HepG2 (cell line): Measurements from ENCODE around the gene OR2A42. TPM values are rescaled to one million over a fixed set of nuclear protein-coding genes. Genes with fewer than 3 reads are reported as not detected.
"Not testable (repeated sequence)": the region's sequence is repeated elsewhere in the genome, so short reads cannot be mapped to it uniquely, and the experiment has no call there.

Experiments used
- ATAC-seq: fragments of 200-7000 bp; cut with Tn5 transposase; 3 replicates; pipeline ENCODE4 v1.9.1; 2020; ENCODE audit warnings: mild to moderate bottlenecking, moderate library complexity
- BruUV-seq: library from RNA; stranded (reverse); fragments of 400-500 nt; replicated peaks from 2 replicates; lab custom pipeline; 2021; lab: Mats Ljungman, UMichigan
- CTCF ChIA-PET: fragments of 300-600 bp; formaldehyde crosslinking; extraction: SDS; loops from one replicate; lab custom pipeline; 2021; ENCODE audit warnings: low total read pairs, inconsistent platforms, low intra/inter-chr PET ratio; lab: Yijun Ruan, JAX
- POLR2A ChIA-PET: fragments of 350-600 bp; sonication (Branson Sonifier 250); formaldehyde crosslinking; loops from one replicate; lab custom pipeline; 2020; ENCODE audit warnings: antibody characterized with exemption, inconsistent platforms; lab: Yijun Ruan, JAX
- DNase-seq: peaks from one replicate; pipeline ENCODE4 v3.0.0-alpha.2; 2015; ENCODE audit warnings: low spot score
- FAIRE-seq: peaks from 3 replicates; lab custom pipeline; 2011; peaks lifted over from hg19 to GRCh38; lab: Jason Lieb, UNC
- H2AFZ ChIP-seq: one replicate; pipeline ENCODE4 v1.6.1; 2011; ENCODE audit warnings: low read length, inconsistent platforms
- H3K27ac ChIP-seq: fragments of 300-600 bp; 3 replicates; pipeline ENCODE4 v1.8.0; 2011; ENCODE audit warnings: mixed run types, mild to moderate bottlenecking, mixed read lengths, low read length, inconsistent platforms; ENCODE audit not compliant: insufficient read depth; ENCODE audit errors: extremely low read length
- H3K27me3 ChIP-seq, 2 experiments: fragments of 200-600 bp in 1 of 2; 2 replicates in 1 of 2; 3 replicates in 1 of 2; pipeline versions ENCODE4 v1.6.0 to v1.8.0; 2011; ENCODE audit warnings: low read length in 2 of 2, mild to moderate bottlenecking in 2 of 2, moderate library complexity in 2 of 2, inconsistent platforms in 1 of 2; ENCODE audit not compliant: insufficient read depth in 2 of 2, control insufficient read depth in 1 of 2
- H3K36me3 ChIP-seq, 2 experiments: fragments of 200-600 bp in 1 of 2; replicated peaks in 1 of 2; 2 replicates in 1 of 2; 3 replicates in 1 of 2; pipeline versions ENCODE4 v1.5.1 to v1.8.0; 2011; ENCODE audit warnings: low read length in 2 of 2, inconsistent platforms in 1 of 2; ENCODE audit not compliant: insufficient read depth in 2 of 2, control insufficient read depth in 1 of 2
- H3K4me1 ChIP-seq: 2 replicates; pipeline ENCODE4 v1.5.1; 2012; ENCODE audit warnings: low read length, inconsistent platforms; ENCODE audit not compliant: insufficient read depth
- H3K4me2 ChIP-seq: 2 replicates; pipeline ENCODE4 v1.6.0; 2011; ENCODE audit warnings: low read depth, low read length, inconsistent platforms
- H3K4me3 ChIP-seq, 3 experiments: fragments of 200-600 bp in 1 of 3; sonication (generic), shearing (Covaris generic) in 1 of 3; replicated peaks in 1 of 3; 2 replicates each; pipeline ENCODE4 v1.5.1; 2011 to 2016; ENCODE audit warnings: low read length in 3 of 3, inconsistent platforms in 2 of 3, low read depth in 2 of 3, mild to moderate bottlenecking in 2 of 3, control low read depth in 1 of 3, mixed read lengths in 1 of 3; ENCODE audit not compliant: insufficient read depth in 1 of 3
- H3K79me2 ChIP-seq: one replicate; pipeline ENCODE4 v1.6.1; 2011; ENCODE audit warnings: low read length, inconsistent platforms; ENCODE audit not compliant: insufficient read depth
- H3K9ac ChIP-seq: 2 replicates; pipeline ENCODE4 v1.6.0; 2011; ENCODE audit warnings: mild to moderate bottlenecking, low read depth, low read length, inconsistent platforms; ENCODE audit not compliant: insufficient read depth
- H3K9me3 ChIP-seq: 2 replicates; pipeline ENCODE4 v1.5.1; 2012; ENCODE audit warnings: mild to moderate bottlenecking, low read length
- H4K20me1 ChIP-seq: 2 replicates; pipeline ENCODE4 v1.6.0; 2011; ENCODE audit warnings: inconsistent platforms, mild to moderate bottlenecking, low read length, moderate library complexity; ENCODE audit not compliant: insufficient read depth
- WGBS: methylation state at CpG from one replicate; pipeline ENCODE4 v1.1.6; 2017; ENCODE audit warnings: low lambda C conversion rate; 5-methylcytosine and 5-hydroxymethylcytosine counted together
- in situ Hi-C: cut with HindIII; loops from 2 replicates; pipeline ENCODE4 v1.10.0; 2017; ENCODE audit warnings: low pct_unique_long_range_greater_than_20kb; ENCODE audit not compliant: extremely low pct_ligation_motif_present
- intact Hi-C: fragments of 100-400 bp; cut with micrococcal nuclease; formaldehyde crosslinking; loops from one replicate; pipeline ENCODE4 v1.10.0; 2022; ENCODE audit not compliant: unreplicated experiment
- polyA plus RNA-seq, 8 experiments: library from polyadenylated mRNA; depleted of rRNA in 3 of 8; stranded (reverse) in 7 of 8; unstranded in 1 of 8; fragments of >200 nt; fragmentation: Illumina TruSeq in 4 of 8; extraction: Trizol in 4 of 8; gene quantifications; 2 replicates each; pipeline versions ENCODE4 v1.2.1 to v1.2.3, GENCODE V29; 2011 to 2016; ENCODE audit warnings: low read depth in 4 of 8, missing spikeins in 1 of 8, mixed read lengths in 1 of 8; ENCODE audit not compliant: insufficient read depth in 1 of 8
- total RNA-seq, 5 experiments: library from RNA; depleted of rRNA; stranded (reverse); fragments of >200 nt; fragmentation: Illumina TruSeq; extraction: Trizol; gene quantifications; 2 replicates each; pipeline ENCODE4 v1.2.3, GENCODE V29; 2016; ENCODE audit warnings: low read depth in 1 of 5

Gene OR2A42
- total and polyA plus RNA-seq, 2 of the 13 experiments (the other 11 are each of a cell fraction or from before 2014, with no cell fraction given), result not detected

GRCh38 chr7:144269188-144269587 lies 29.8 kb upstream of the OR2A42 start, which contains the start of gene CTAGE8:
TSS of gene CTAGE8 (minus strand) at chr7:144269288. CDS start at chr7:144269250, 38 bp downstream.
- H3K36me3 ChIP-seq, FAIRE-seq, H3K4me2 ChIP-seq, CTCF ChIA-PET, H3K79me2 ChIP-seq, BruUV-seq, in situ Hi-C loops, DNase-seq, H2AFZ ChIP-seq, H3K27ac ChIP-seq, ATAC-seq, H3K27me3 ChIP-seq, H3K4me3 ChIP-seq, H3K9me3 ChIP-seq, H3K4me1 ChIP-seq, intact Hi-C loops, POLR2A ChIA-PET, H4K20me1 ChIP-seq, H3K9ac ChIP-seq: not testable (repeated sequence)
- 17% methylated on average over 1 of the region's 19 CpGs for WGBS

DNA sequence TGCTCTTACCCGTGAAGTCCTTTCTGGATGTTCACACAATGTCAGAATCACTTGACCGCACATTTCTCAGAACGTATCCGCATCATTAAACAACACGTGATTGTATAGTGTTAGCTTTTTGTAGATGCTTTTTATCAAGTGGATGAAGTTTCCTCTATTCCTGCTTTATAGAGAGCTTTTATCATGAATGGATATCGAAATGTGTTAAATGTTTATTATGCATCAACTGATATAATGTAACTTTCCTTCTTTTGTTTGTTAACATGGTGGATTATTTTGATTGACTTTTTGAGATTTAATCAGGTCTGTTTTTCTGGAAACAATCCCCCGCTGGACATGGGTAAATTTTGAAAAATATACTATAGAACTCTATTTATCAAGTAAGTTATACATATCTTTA lies 25.3 kb upstream of the OR2A42 start, which contains the start of gene OR2A7:
TSS of gene OR2A7 (minus strand) at position 101 of the 400 bp plus-strand sequence. CDS start 5,164 bp downstream, outside the sequence.
- intact Hi-C loops, H4K20me1 ChIP-seq, DNase-seq, H3K4me2 ChIP-seq, BruUV-seq, POLR2A ChIA-PET, ATAC-seq, H3K27me3 ChIP-seq, CTCF ChIA-PET, H3K79me2 ChIP-seq, H3K9ac ChIP-seq, H3K4me1 ChIP-seq, H3K4me3 ChIP-seq, H3K9me3 ChIP-seq, H3K27ac ChIP-seq, FAIRE-seq, H3K36me3 ChIP-seq, in situ Hi-C loops, H2AFZ ChIP-seq: not testable (repeated sequence)
- WGBS, result 9% methylated on average over 3 of the region's 7 CpGs

- CTCF ChIA-PET, result not testable (repeated sequence)
- WGBS, result no CpG with 5 or more reads among the region's 2 CpGs
Observed at GRCh38 chr7:144262128-144262527, 22.7 kb upstream of the OR2A42 start.

GRCh38 chr7:144259067-144259466 lies 19.7 kb upstream of the OR2A42 start:
- CTCF ChIA-PET, H3K4me1 ChIP-seq, H4K20me1 ChIP-seq, H3K27ac ChIP-seq, H3K4me3 ChIP-seq, in situ Hi-C loops, DNase-seq, H3K9me3 ChIP-seq, FAIRE-seq, BruUV-seq, H3K4me2 ChIP-seq, H3K27me3 ChIP-seq, intact Hi-C loops, H3K79me2 ChIP-seq, H3K9ac ChIP-seq, H3K36me3 ChIP-seq, POLR2A ChIA-PET, H2AFZ ChIP-seq: not testable (repeated sequence)
- peak; percentile 68; the same call in 2 of the 3 replicates for ATAC-seq
- WGBS, result no CpG with 5 or more reads among the region's 14 CpGs

More at GRCh38 chr7:144262128-144262527, 22.7 kb upstream of the OR2A42 start:
- intact Hi-C loops, DNase-seq, in situ Hi-C loops, H3K4me3 ChIP-seq, H3K36me3 ChIP-seq, H4K20me1 ChIP-seq, H2AFZ ChIP-seq, H3K4me1 ChIP-seq, H3K27me3 ChIP-seq, H3K27ac ChIP-seq, H3K9ac ChIP-seq, ATAC-seq, H3K79me2 ChIP-seq, H3K9me3 ChIP-seq, POLR2A ChIA-PET, FAIRE-seq, H3K4me2 ChIP-seq, BruUV-seq: not testable (repeated sequence)
